Stimulated activated CD4-positive, alpha-beta T cell treated with anti-CD3 and anti-CD28 coated beads, Interleukin-4, amount 100 ng/mL, for 24 hours (primary cell): ENCODE results near the gene NQO2.
"Not testable (repeated sequence)": the region's sequence is repeated elsewhere in the genome, so short reads cannot be mapped to it uniquely, and the experiment has no call there.

Experiments
- DNase-seq: peaks from one replicate; pipeline ENCODE4 v3.0.0-alpha.2; 2020

Gene NQO2

GRCh38 chr6:2970753-2971419 lies 28.8 kb upstream of the NQO2 start:
- DNase-seq = peak; percentile 52

GRCh38 chr6:2971420-2972218 lies 28.1 kb upstream of the NQO2 start, which contains the start of gene SERPINB6:
SERPINB6 (minus strand) TSS chr6:2971567; CDS start chr6:2959332, 12,235 bp downstream.
- DNase-seq = peak; percentile 39

- not testable (repeated sequence) for DNase-seq
Observed at GRCh38 chr6:2972219-2972487, 27.5 kb upstream of the NQO2 start.

- DNase-seq = not testable (repeated sequence)
Observed at GRCh38 chr6:2972685-2973084, 27.0 kb upstream of the NQO2 start.

- DNase-seq = not testable (repeated sequence)
Observed at GRCh38 chr6:2973180-2973579, 26.5 kb upstream of the NQO2 start.

- DNase-seq = no peak
Observed at GRCh38 chr6:2973676-2974075, 26.0 kb upstream of the NQO2 start.

- no peak for DNase-seq
Observed at GRCh38 chr6:2976060-2976459, 23.6 kb upstream of the NQO2 start.

GRCh38 chr6:2976571-2977085 lies 23.1 kb upstream of the NQO2 start:
- no peak for DNase-seq

GRCh38 chr6:2977290-2977689 lies 22.4 kb upstream of the NQO2 start:
- no peak for DNase-seq

GRCh38 chr6:2977799-2978590 lies 21.7 kb upstream of the NQO2 start:
- DNase-seq = no peak

GRCh38 chr6:2978923-2979322 lies 20.8 kb upstream of the NQO2 start:
- no peak for DNase-seq

GRCh38 chr6:2979819-2980464 lies 19.8 kb upstream of the NQO2 start:
- no peak for DNase-seq

- DNase-seq = no peak
Observed at GRCh38 chr6:2980465-2980855, 19.2 kb upstream of the NQO2 start.

- no peak for DNase-seq
Observed at GRCh38 chr6:2982426-2983117, 17.1 kb upstream of the NQO2 start.

GRCh38 chr6:2984738-2985406 lies 14.8 kb upstream of the NQO2 start:
- DNase-seq = no peak

- DNase-seq = no peak
Observed at GRCh38 chr6:2986722-2987221, 12.9 kb upstream of the NQO2 start.

GRCh38 chr6:2988094-2988425 lies 11.6 kb upstream of the NQO2 start:
- no peak for DNase-seq

GRCh38 chr6:2988426-2989331 lies 11.0 kb upstream of the NQO2 start:
- peak; percentile 77 for DNase-seq

GRCh38 chr6:2989332-2990247 lies 10.1 kb upstream of the NQO2 start:
- DNase-seq = peak; percentile 78
